Transverse colon (tissue), 4 donors: ENCODE data around the gene KLHL25. TPM values are rescaled to one million over a fixed set of nuclear protein-coding genes. Genes with fewer than 3 reads are reported as not detected.

Experiments used
- DNase-seq: peaks from one replicate; pipeline ENCODE4 v3.0.0-alpha.2; 2019
- H3K27ac ChIP-seq, 4 donors: fragments of 200-600 bp; sonication (generic); 2 replicates each; pipeline ENCODE4 v1.5.1; 2016 to 2018; ENCODE audit warnings: inconsistent platforms in 4 of 4
- H3K27me3 ChIP-seq: fragments of 200-600 bp; sonication (generic); 2 replicates; pipeline ENCODE4 v1.5.1; 2017; ENCODE audit warnings: inconsistent platforms
- H3K36me3 ChIP-seq, 4 donors: fragments of 200-600 bp; sonication (generic); 2 replicates each; pipeline ENCODE4 v1.5.1; 2017 to 2019; ENCODE audit warnings: inconsistent platforms in 4 of 4
- H3K4me1 ChIP-seq, 4 donors: fragments of 200-600 bp; sonication (generic); 2 replicates each; pipeline ENCODE4 v1.5.1; 2017 to 2020; ENCODE audit warnings: inconsistent platforms in 4 of 4
- H3K4me3 ChIP-seq, 4 donors: fragments of 200-600 bp; sonication (generic); 1 replicate in 1 of 4; 2 replicates in 3 of 4; pipeline versions ENCODE4 v1.5.1 to v1.6.1; 2017 to 2019; ENCODE audit warnings: inconsistent platforms in 4 of 4
- H3K9me3 ChIP-seq, 2 donors: fragments of 200-600 bp; sonication (generic); 2 replicates each; pipeline ENCODE4 v1.5.1; 2017 to 2019; ENCODE audit warnings: inconsistent platforms in 2 of 2
- CTCF ChIP-seq, 5 experiments: fragments of 200-600 bp in 3 of 5; fragments of 450-650 bp in 2 of 5; sonication (generic) in 3 of 5; IDR thresholded peaks; 1 replicate in 2 of 5; 2 replicates in 3 of 5; pipeline ENCODE4 v1.5.1; 2016 to 2017; ENCODE audit warnings: antibody characterized with exemption in 5 of 5, inconsistent platforms in 3 of 5, mild to moderate bottlenecking in 2 of 5, moderate library complexity in 1 of 5
- EP300 ChIP-seq: sonication (generic); formaldehyde crosslinking; IDR thresholded peaks from one replicate; pipeline ENCODE4 v1.6.1; 2017; ENCODE audit warnings: antibody characterized with exemption, low read depth
- POLR2A ChIP-seq: fragments of 450-650 bp; IDR thresholded peaks from one replicate; pipeline ENCODE4 v1.6.1; 2016; ENCODE audit warnings: antibody characterized with exemption, mild to moderate bottlenecking, moderate library complexity
- POLR2AphosphoS5 ChIP-seq, 3 donors: sonication (generic); formaldehyde crosslinking; IDR thresholded peaks; one replicate each; pipeline ENCODE4 v1.6.1; 2016; ENCODE audit warnings: antibody characterized with exemption in 3 of 3
- WGBS, 2 donors: methylation state at CpG; one replicate each; pipeline ENCODE4 v1.1.5; 2018; ENCODE audit warnings: low coverage in 1 of 2; 5-methylcytosine and 5-hydroxymethylcytosine counted together
- in situ Hi-C, 4 donors: fragments of 200-750 bp; cut with MboI; loops; one replicate each; pipeline versions ENCODE4 v1.15.0 to v1.15.1; 2017; ENCODE audit warnings: low sequenced_read_pairs in 3 of 4, low pct_ligation_motif_present in 1 of 4, low pct_unique_long_range_greater_than_20kb in 1 of 4
- intact Hi-C: fragments of 100-400 bp; cut with DNase I; formaldehyde crosslinking; loops from one replicate; pipeline ENCODE4 v1.15.1; 2023; ENCODE audit warnings: low total_unique reads
- total RNA-seq, 4 donors: library from RNA; depleted of rRNA; stranded (reverse); fragments of >200 nt; gene quantifications; one replicate each; pipeline ENCODE4 v1.1.0, GENCODE V29; 2016

The KLHL25 gene
- total RNA-seq, 4 donors from 2014 or later, result 10.1 to 36.0 (median 10.8) TPM

GRCh38 chr15:85825118-85825517, 30.4 kb upstream of the KLHL25 start:
- 40 to 42% methylated on average over 2 to 4 of the region's 4 CpGs for WGBS, 2 donors
- peak; percentile 69 for DNase-seq
- TF ChIP-seq CTCF (IDR thresholded peaks at IDR 0.05) (no peak), POLR2A (no peak), POLR2AphosphoS5 (IDR thresholded peaks at IDR 0.05) (peak in 1 of 3 donors; percentile 13), EP300 (no peak)
- H3K27me3 ChIP-seq, result no peaks in the 10 kb centered on the region
- H3K36me3 ChIP-seq, result no peaks in the 10 kb centered on the region
- peak overlapping the region; percentile 34 to 64 (median 46) for H3K27ac ChIP-seq
- H3K9me3 ChIP-seq, result no peaks in the 10 kb centered on the region
- H3K4me1 ChIP-seq, result peaks cover 0 to 10% (median 3%) of the 10 kb centered on the region in 4 donors
- in situ Hi-C loops (loop anchor here (25.0 kb wide), 3 partner anchors 338 to 538 kb away; no protein-coding TSS in a partner anchor), intact Hi-C loops (no loop called here)
- H3K4me3 ChIP-seq, result no peak overlapping the region

DNA sequence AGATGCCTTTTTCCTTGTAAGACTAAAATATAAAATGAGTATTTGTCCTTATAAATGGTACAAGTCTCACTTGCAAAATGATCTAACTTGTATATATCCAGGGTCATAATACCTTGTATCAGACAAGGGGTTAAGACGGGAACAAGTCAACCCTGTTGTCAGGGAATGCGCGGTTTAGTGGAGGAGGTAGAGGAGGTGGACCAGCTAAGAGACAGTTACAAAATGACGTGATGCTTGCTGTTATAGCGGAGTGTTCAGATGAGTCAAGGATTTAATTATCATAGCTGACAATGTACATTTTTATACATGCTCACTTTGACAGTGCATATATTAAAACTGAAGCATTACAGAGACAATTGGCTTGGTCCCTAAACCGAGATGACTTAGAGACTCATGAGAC, 26.8 kb upstream of the KLHL25 start:
- TF ChIP-seq POLR2AphosphoS5 (IDR thresholded peaks at IDR 0.05), result no peak
- no peak for TF ChIP-seq EP300
- TF ChIP-seq POLR2A, result no peak
- TF ChIP-seq CTCF (IDR thresholded peaks at IDR 0.05), result no peak
- 85 to 86% methylated on average over 6 of the region's 6 CpGs for WGBS, 2 donors
- in situ Hi-C loops, result no loop called here
- intact Hi-C loops, result no loop called here
- Histone ChIP-seq H3K4me1 (peaks cover 0 to 10% (median 3%) of the 10 kb centered on the region in 4 donors), H3K4me3 (no peak overlapping the region), H3K36me3 (no peaks in the 10 kb centered on the region), H3K27me3 (no peaks in the 10 kb centered on the region), H3K9me3 (no peaks in the 10 kb centered on the region), H3K27ac (no peak overlapping the region)
- DNase-seq, result no peak

DNA sequence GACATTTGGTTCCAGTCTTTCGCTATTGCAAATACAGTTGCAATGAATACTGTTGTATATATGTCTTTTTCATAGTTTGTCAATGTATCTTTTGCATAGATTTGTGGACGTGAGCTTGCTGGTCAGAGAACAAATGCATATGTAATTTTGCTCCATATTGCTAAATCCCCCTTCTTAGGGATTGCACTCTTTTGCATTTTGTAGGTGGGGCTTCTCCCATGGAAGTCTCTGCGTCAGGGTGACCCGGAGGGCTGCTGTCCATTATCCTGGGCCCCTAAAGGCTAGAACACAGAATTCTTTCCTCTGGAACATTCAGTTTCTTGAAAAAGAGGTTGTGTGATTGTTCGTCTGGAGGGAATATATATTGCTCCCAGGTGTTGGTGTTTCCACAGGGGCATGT, 25.2 kb upstream of the KLHL25 start:
- Histone ChIP-seq H3K27ac (no peak overlapping the region), H3K4me1 (peaks cover 0 to 5% (median 2%) of the 10 kb centered on the region in 4 donors), H3K36me3 (no peaks in the 10 kb centered on the region), H3K4me3 (no peak overlapping the region), H3K27me3 (no peaks in the 10 kb centered on the region), H3K9me3 (no peaks in the 10 kb centered on the region)
- TF ChIP-seq POLR2AphosphoS5 (IDR thresholded peaks at IDR 0.05) (no peak), POLR2A (no peak), CTCF (IDR thresholded peaks at IDR 0.05) (no peak), EP300 (no peak)
- in situ Hi-C loops, result no loop called here
- 66 to 69% methylated on average over 3 to 5 of the region's 5 CpGs for WGBS, 2 donors
- intact Hi-C loops, result no loop called here
- DNase-seq, result no peak

DNA sequence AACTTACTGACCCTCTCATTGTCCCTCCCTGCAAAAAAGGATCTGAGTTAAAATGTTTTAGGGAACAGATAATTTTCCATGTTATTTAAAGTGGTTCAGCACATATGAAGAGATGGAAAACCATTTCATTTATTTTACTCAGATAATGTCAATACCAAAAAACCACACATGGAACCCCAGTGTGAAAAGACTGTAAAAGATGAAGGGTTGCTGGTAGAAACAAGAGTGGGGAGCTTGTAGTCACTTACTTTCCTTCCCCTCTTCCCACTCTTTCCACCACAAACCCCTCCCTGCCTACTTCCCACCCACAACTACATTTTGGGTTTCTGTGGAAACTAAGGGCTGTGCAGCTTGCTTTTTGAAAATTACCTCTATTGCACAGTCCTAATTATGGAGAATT, 18.5 kb upstream of the KLHL25 start:
- in situ Hi-C loops (no loop called here), intact Hi-C loops (no loop called here)
- H3K4me1 ChIP-seq, result no peaks in the 10 kb centered on the region
- H3K9me3 ChIP-seq, result no peaks in the 10 kb centered on the region
- no peaks in the 10 kb centered on the region for H3K27me3 ChIP-seq
- H3K36me3 ChIP-seq, result no peaks in the 10 kb centered on the region
- H3K27ac ChIP-seq, result no peak overlapping the region
- no peak for TF ChIP-seq POLR2A
- DNase-seq, result no peak
- H3K4me3 ChIP-seq, result no peak overlapping the region

GRCh38 chr15:85810075-85810474, 15.3 kb upstream of the KLHL25 start:
- in situ Hi-C loops, result no loop called here
- Histone ChIP-seq H3K27me3 (no peaks in the 10 kb centered on the region), H3K27ac (no peak overlapping the region)

More at GRCh38 chr15:85810075-85810474, 15.3 kb upstream of the KLHL25 start:
- intact Hi-C loops, result no loop called here
- Histone ChIP-seq H3K9me3 (no peaks in the 10 kb centered on the region), H3K4me1 (no peaks in the 10 kb centered on the region), H3K4me3 (no peak overlapping the region), H3K36me3 (no peaks in the 10 kb centered on the region)
- 78 to 100% methylated on average over 1 to 3 of the region's 3 CpGs for WGBS, 2 donors
- TF ChIP-seq CTCF (IDR thresholded peaks at IDR 0.05) (no peak), POLR2AphosphoS5 (IDR thresholded peaks at IDR 0.05) (no peak)
- no peak for DNase-seq
